WTC11 (cell line): Measurements from ENCODE around the gene MAEA. TPM values are rescaled to one million over a fixed set of nuclear protein-coding genes. Genes with fewer than 3 reads are reported as not detected.

Source experiments
- ATAC-seq: fragments of 200-7000 bp; cut with Tn5 transposase; 2 replicates; pipeline ENCODE4 v1.10.0; 2021; ENCODE audit warnings: mild to moderate bottlenecking, moderate library complexity
- CTCF ChIA-PET: fragments of 300-600 bp; sonication (Branson Sonifier 250); formaldehyde crosslinking; loops from one replicate; lab custom pipeline; 2021; ENCODE audit warnings: antibody characterized with exemption; lab: Charles Lee
- POLR2A ChIA-PET: fragments of 350-600 bp; sonication (Branson Sonifier 250); formaldehyde crosslinking; loops from one replicate; lab custom pipeline; 2021; ENCODE audit warnings: antibody characterized with exemption; lab: Charles Lee
- DNase-seq: peaks from one replicate; pipeline ENCODE4 v3.0.0; 2021; ENCODE audit warnings: low spot score
- H3K27ac Mint-ChIP-seq: 2 replicates; pipeline ENCODE4 v1.8.0; 2021; ENCODE audit warnings: mixed read lengths
- H3K27me3 Mint-ChIP-seq: 2 replicates; pipeline ENCODE4 v1.8.0; 2021; ENCODE audit warnings: low read depth, mild to moderate bottlenecking, moderate library complexity, mixed read lengths
- H3K36me3 Mint-ChIP-seq: 2 replicates; pipeline ENCODE4 v1.8.0; 2021; ENCODE audit warnings: mixed read lengths
- H3K4me1 Mint-ChIP-seq: 2 replicates; pipeline ENCODE4 v1.8.0; 2022; ENCODE audit warnings: mixed read lengths
- H3K4me3 Mint-ChIP-seq: 2 replicates; pipeline ENCODE4 v1.8.0; 2021; ENCODE audit warnings: mild to moderate bottlenecking, moderate library complexity, mixed read lengths
- H3K9me3 Mint-ChIP-seq: 2 replicates; pipeline ENCODE4 v1.8.0; 2021; ENCODE audit warnings: mixed read lengths
- CTCF ChIP-seq: fragments of 200-600 bp; IDR thresholded peaks from 2 replicates; pipeline ENCODE4 v1.8.0; 2022; ENCODE audit warnings: antibody characterized with exemption
- GABPB1 ChIP-seq: sonication (generic); formaldehyde crosslinking; IDR thresholded peaks from 2 replicates; pipeline ENCODE4 v1.8.1; 2023; ENCODE audit warnings: mild to moderate bottlenecking, missing genetic modification reagents
- GTF2I ChIP-seq: fragments of 250-450 bp; sonication (Bioruptor Pico); conservative IDR thresholded peaks from 2 replicates; pipeline ENCODE4 v1.4.0; 2021; ENCODE audit warnings: mild to moderate bottlenecking
- JAZF1 ChIP-seq: fragments of 250-450 bp; sonication (Bioruptor Pico); IDR thresholded peaks from 2 replicates; pipeline ENCODE4 v1.9.0; 2021; ENCODE audit warnings: moderate library complexity, mild to moderate bottlenecking, inconsistent platforms
- MXD4 ChIP-seq: fragments of 250-450 bp; sonication (Bioruptor Pico); IDR thresholded peaks from 2 replicates; pipeline ENCODE4 v1.8.0; 2021; ENCODE audit warnings: mild to moderate bottlenecking, moderate library complexity, borderline replicate concordance
- NR3C1 ChIP-seq: sonication (generic); formaldehyde crosslinking; conservative IDR thresholded peaks from 2 replicates; pipeline ENCODE4 v1.8.1; 2023; ENCODE audit warnings: low read depth, mild to moderate bottlenecking, missing genetic modification reagents
- RORB ChIP-seq: fragments of 250-450 bp; sonication (Bioruptor Pico); IDR thresholded peaks from 2 replicates; pipeline ENCODE4 v1.9.0; 2021; ENCODE audit warnings: mild to moderate bottlenecking
- TEAD1 ChIP-seq: sonication (generic); formaldehyde crosslinking; IDR thresholded peaks from 2 replicates; pipeline ENCODE4 v1.8.0; 2022; ENCODE audit warnings: mild to moderate bottlenecking, missing genetic modification reagents
- ZNF121 ChIP-seq: sonication (generic); formaldehyde crosslinking; IDR thresholded peaks from 2 replicates; pipeline ENCODE4 v1.8.0; 2023; ENCODE audit warnings: missing genetic modification reagents
- ZNF263 ChIP-seq: sonication (generic); formaldehyde crosslinking; IDR thresholded peaks from 2 replicates; pipeline ENCODE4 v1.8.1; 2022; ENCODE audit warnings: low read depth, mild to moderate bottlenecking, moderate library complexity, missing genetic modification reagents
- ZNF317 ChIP-seq: sonication (generic); formaldehyde crosslinking; IDR thresholded peaks from 2 replicates; pipeline ENCODE4 v1.8.1; 2023; ENCODE audit warnings: low read depth, mild to moderate bottlenecking, moderate library complexity, missing genetic modification reagents, borderline replicate concordance
- ZNF396 ChIP-seq: fragments of 250-450 bp; sonication (Bioruptor Pico); IDR thresholded peaks from 2 replicates; pipeline ENCODE4 v1.8.0; 2021; ENCODE audit warnings: mild to moderate bottlenecking, moderate library complexity, borderline replicate concordance
- ZNF532 ChIP-seq: fragments of 250-450 bp; sonication (Bioruptor Pico); IDR thresholded peaks from 2 replicates; pipeline ENCODE4 v1.9.0; 2021; ENCODE audit warnings: mild to moderate bottlenecking, borderline replicate concordance
- total RNA-seq: library from RNA; stranded (reverse); gene quantifications from 3 replicates; pipeline ENCODE4 v1.2.3, GENCODE V29; 2021
- TF ChIP-seq, protein P1 (sequence below): fragments of 250-450 bp; sonication (Bioruptor Pico); IDR thresholded peaks from 2 replicates; pipeline ENCODE4 v2.1.2; 2022; ENCODE audit warnings: mild to moderate bottlenecking, moderate library complexity
- TF ChIP-seq, protein P2 (sequence below): fragments of 250-450 bp; sonication (Bioruptor Pico); IDR thresholded peaks from 2 replicates; pipeline ENCODE4 v1.9.0; 2021; ENCODE audit warnings: mild to moderate bottlenecking
- TF ChIP-seq, protein P3 (sequence below): sonication (generic); formaldehyde crosslinking; conservative IDR thresholded peaks from 2 replicates; pipeline ENCODE4 v1.8.1; 2022; ENCODE audit warnings: mild to moderate bottlenecking, missing genetic modification reagents
- TF ChIP-seq, protein P4 (sequence below): sonication (generic); formaldehyde crosslinking; IDR thresholded peaks from 2 replicates; pipeline ENCODE4 v1.8.1; 2022; ENCODE audit warnings: low read depth, mild to moderate bottlenecking, moderate library complexity, missing genetic modification reagents, borderline replicate concordance
- TF ChIP-seq, protein P5 (sequence below): sonication (generic); formaldehyde crosslinking; IDR thresholded peaks from 2 replicates; pipeline ENCODE4 v1.8.0; 2022; ENCODE audit warnings: missing genetic modification reagents

Gene MAEA
- total RNA-seq, 1 experiment from 2014 or later: 86.9 TPM

- peaks cover 28% of the 10 kb centered on the region for H3K36me3 Mint-ChIP-seq
- no peaks in the 10 kb centered on the region for H3K9me3 Mint-ChIP-seq
- POLR2A ChIA-PET: no interaction called here
- no peaks in the 10 kb centered on the region for H3K27me3 Mint-ChIP-seq
- CTCF ChIA-PET: no interaction called here
- TF ChIP-seq ZNF121 (CRISPR knock-in tag) (no peak), GTF2I (CRISPR knock-in tag) (no peak), ZNF532 (CRISPR knock-in tag) (no peak), ZNF317 (CRISPR knock-in tag) (no peak), ZNF263 (CRISPR knock-in tag) (no peak), ZNF396 (no peak)
- TF ChIP-seq, protein P1, sequence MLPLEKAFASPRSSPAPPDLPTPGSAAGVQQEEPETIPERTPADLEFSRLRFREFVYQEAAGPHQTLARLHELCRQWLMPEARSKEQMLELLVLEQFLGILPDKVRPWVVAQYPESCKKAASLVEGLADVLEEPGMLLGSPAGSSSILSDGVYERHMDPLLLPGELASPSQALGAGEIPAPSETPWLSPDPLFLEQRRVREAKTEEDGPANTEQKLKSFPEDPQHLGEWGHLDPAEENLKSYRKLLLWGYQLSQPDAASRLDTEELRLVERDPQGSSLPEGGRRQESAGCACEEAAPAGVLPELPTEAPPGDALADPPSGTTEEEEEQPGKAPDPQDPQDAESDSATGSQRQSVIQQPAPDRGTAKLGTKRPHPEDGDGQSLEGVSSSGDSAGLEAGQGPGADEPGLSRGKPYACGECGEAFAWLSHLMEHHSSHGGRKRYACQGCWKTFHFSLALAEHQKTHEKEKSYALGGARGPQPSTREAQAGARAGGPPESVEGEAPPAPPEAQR: no peak
- TF ChIP-seq, protein P2, sequence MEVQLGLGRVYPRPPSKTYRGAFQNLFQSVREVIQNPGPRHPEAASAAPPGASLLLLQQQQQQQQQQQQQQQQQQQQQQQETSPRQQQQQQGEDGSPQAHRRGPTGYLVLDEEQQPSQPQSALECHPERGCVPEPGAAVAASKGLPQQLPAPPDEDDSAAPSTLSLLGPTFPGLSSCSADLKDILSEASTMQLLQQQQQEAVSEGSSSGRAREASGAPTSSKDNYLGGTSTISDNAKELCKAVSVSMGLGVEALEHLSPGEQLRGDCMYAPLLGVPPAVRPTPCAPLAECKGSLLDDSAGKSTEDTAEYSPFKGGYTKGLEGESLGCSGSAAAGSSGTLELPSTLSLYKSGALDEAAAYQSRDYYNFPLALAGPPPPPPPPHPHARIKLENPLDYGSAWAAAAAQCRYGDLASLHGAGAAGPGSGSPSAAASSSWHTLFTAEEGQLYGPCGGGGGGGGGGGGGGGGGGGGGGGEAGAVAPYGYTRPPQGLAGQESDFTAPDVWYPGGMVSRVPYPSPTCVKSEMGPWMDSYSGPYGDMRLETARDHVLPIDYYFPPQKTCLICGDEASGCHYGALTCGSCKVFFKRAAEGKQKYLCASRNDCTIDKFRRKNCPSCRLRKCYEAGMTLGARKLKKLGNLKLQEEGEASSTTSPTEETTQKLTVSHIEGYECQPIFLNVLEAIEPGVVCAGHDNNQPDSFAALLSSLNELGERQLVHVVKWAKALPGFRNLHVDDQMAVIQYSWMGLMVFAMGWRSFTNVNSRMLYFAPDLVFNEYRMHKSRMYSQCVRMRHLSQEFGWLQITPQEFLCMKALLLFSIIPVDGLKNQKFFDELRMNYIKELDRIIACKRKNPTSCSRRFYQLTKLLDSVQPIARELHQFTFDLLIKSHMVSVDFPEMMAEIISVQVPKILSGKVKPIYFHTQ (CRISPR knock-in tag): no peak
- TF ChIP-seq, protein P3, sequence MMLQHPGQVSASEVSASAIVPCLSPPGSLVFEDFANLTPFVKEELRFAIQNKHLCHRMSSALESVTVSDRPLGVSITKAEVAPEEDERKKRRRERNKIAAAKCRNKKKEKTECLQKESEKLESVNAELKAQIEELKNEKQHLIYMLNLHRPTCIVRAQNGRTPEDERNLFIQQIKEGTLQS: no peak
- TF ChIP-seq, protein P4, sequence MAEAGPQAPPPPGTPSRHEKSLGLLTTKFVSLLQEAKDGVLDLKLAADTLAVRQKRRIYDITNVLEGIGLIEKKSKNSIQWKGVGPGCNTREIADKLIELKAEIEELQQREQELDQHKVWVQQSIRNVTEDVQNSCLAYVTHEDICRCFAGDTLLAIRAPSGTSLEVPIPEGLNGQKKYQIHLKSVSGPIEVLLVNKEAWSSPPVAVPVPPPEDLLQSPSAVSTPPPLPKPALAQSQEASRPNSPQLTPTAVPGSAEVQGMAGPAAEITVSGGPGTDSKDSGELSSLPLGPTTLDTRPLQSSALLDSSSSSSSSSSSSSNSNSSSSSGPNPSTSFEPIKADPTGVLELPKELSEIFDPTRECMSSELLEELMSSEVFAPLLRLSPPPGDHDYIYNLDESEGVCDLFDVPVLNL (CRISPR knock-in tag): no peak
- DNase-seq (peak; percentile 63), ATAC-seq (peak; percentile 45)
- no peak overlapping the region for H3K4me3 Mint-ChIP-seq
- peaks cover 33% of the 10 kb centered on the region for H3K4me1 Mint-ChIP-seq
- peak overlapping the region; percentile 91 for H3K27ac Mint-ChIP-seq
Observed at GRCh38 chr4:1297456-1298325, 8.0 kb downstream of the MAEA start.

- peaks cover 33% of the 10 kb centered on the region for H3K4me1 Mint-ChIP-seq
- peak overlapping the region; percentile 91; the same call in 1 of the 2 replicates for H3K27ac Mint-ChIP-seq
- peaks cover 28% of the 10 kb centered on the region for H3K36me3 Mint-ChIP-seq
- no peak overlapping the region for H3K4me3 Mint-ChIP-seq
- DNase-seq: no peak
- POLR2A ChIA-PET: no interaction called here
- no peaks in the 10 kb centered on the region for H3K9me3 Mint-ChIP-seq
- H3K27me3 Mint-ChIP-seq: no peaks in the 10 kb centered on the region
- CTCF ChIA-PET: no interaction called here
- no peak for ATAC-seq
- TF ChIP-seq, protein P5, sequence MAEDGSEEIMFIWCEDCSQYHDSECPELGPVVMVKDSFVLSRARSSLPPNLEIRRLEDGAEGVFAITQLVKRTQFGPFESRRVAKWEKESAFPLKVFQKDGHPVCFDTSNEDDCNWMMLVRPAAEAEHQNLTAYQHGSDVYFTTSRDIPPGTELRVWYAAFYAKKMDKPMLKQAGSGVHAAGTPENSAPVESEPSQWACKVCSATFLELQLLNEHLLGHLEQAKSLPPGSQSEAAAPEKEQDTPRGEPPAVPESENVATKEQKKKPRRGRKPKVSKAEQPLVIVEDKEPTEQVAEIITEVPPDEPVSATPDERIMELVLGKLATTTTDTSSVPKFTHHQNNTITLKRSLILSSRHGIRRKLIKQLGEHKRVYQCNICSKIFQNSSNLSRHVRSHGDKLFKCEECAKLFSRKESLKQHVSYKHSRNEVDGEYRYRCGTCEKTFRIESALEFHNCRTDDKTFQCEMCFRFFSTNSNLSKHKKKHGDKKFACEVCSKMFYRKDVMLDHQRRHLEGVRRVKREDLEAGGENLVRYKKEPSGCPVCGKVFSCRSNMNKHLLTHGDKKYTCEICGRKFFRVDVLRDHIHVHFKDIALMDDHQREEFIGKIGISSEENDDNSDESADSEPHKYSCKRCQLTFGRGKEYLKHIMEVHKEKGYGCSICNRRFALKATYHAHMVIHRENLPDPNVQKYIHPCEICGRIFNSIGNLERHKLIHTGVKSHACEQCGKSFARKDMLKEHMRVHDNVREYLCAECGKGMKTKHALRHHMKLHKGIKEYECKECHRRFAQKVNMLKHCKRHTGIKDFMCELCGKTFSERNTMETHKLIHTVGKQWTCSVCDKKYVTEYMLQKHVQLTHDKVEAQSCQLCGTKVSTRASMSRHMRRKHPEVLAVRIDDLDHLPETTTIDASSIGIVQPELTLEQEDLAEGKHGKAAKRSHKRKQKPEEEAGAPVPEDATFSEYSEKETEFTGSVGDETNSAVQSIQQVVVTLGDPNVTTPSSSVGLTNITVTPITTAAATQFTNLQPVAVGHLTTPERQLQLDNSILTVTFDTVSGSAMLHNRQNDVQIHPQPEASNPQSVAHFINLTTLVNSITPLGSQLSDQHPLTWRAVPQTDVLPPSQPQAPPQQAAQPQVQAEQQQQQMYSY: no peak
- TF ChIP-seq NR3C1 (CRISPR knock-in tag) (no peak), CTCF (no peak), MXD4 (CRISPR knock-in tag) (no peak), TEAD1 (CRISPR knock-in tag) (no peak), JAZF1 (CRISPR knock-in tag) (no peak), GABPB1 (CRISPR knock-in tag) (no peak), RORB (CRISPR knock-in tag) (no peak)
- TF ChIP-seq, protein P3: no peak
Observed at GRCh38 chr4:1298461-1298860, 8.8 kb downstream of the MAEA start.
